H9 (cell line): ENCODE data around the gene NCAM2. TPM values are rescaled to one million over a fixed set of nuclear protein-coding genes. Genes with fewer than 3 reads are reported as not detected.

ENCODE experiments used
- DNase-seq: peaks from one replicate; pipeline ENCODE4 v3.0.0-alpha.2; 2017
- H2AFZ ChIP-seq: one replicate; pipeline ENCODE4 v1.6.1; 2013; ENCODE audit warnings: mild to moderate bottlenecking, low read length, control low read depth, moderate library complexity
- H2AK5ac ChIP-seq: 2 replicates; pipeline ENCODE4 v1.6.1; 2013; ENCODE audit warnings: low read length, control low read depth, mixed read lengths; ENCODE audit not compliant: insufficient read length
- H2BK120ac ChIP-seq: one replicate; pipeline ENCODE4 v1.6.1; 2013; ENCODE audit warnings: low read depth, mild to moderate bottlenecking, low read length, control low read depth, inconsistent platforms; ENCODE audit not compliant: poor library complexity, severe bottlenecking
- H2BK12ac ChIP-seq: 2 replicates; pipeline ENCODE4 v1.6.1; 2013; ENCODE audit warnings: low read length, control low read depth, mixed read lengths, low read depth; ENCODE audit not compliant: insufficient read length
- H2BK15ac ChIP-seq: 2 replicates; pipeline ENCODE4 v1.6.1; 2013; ENCODE audit warnings: low read depth, low read length, control low read depth
- H2BK20ac ChIP-seq: one replicate; pipeline ENCODE4 v1.6.1; 2013; ENCODE audit warnings: low read depth, mild to moderate bottlenecking, low read length, control low read depth, inconsistent platforms; ENCODE audit not compliant: poor library complexity, severe bottlenecking
- H2BK5ac ChIP-seq: 2 replicates; pipeline ENCODE4 v1.6.1; 2013; ENCODE audit warnings: low read length, control low read depth, mixed read lengths; ENCODE audit not compliant: insufficient read length
- H3K14ac ChIP-seq: 2 replicates; pipeline ENCODE4 v1.6.1; 2013; ENCODE audit warnings: low read length, control low read depth; ENCODE audit not compliant: insufficient read depth
- H3K18ac ChIP-seq: 2 replicates; pipeline ENCODE4 v1.6.1; 2013; ENCODE audit warnings: low read depth, mild to moderate bottlenecking, mixed read lengths, low read length, control low read depth; ENCODE audit not compliant: insufficient read length
- H3K23ac ChIP-seq: 2 replicates; pipeline ENCODE4 v1.6.1; 2013; ENCODE audit warnings: low read length, control low read depth, mixed read lengths, low read depth; ENCODE audit not compliant: insufficient read length
- H3K23me2 ChIP-seq: 2 replicates; pipeline ENCODE4 v1.6.1; 2013; ENCODE audit warnings: low read depth, mild to moderate bottlenecking, mixed read lengths, low read length, control low read depth; ENCODE audit not compliant: insufficient read length, poor library complexity, severe bottlenecking
- H3K27ac ChIP-seq: 2 replicates; pipeline ENCODE4 v1.5.1; 2013; ENCODE audit warnings: low read length, control low read depth, mixed read lengths, low read depth; ENCODE audit not compliant: insufficient read length
- H3K27me3 ChIP-seq: 2 replicates; pipeline ENCODE4 v1.6.1; 2013; ENCODE audit warnings: low read length, control low read depth, inconsistent platforms; ENCODE audit not compliant: insufficient read depth
- H3K4ac ChIP-seq: 2 replicates; pipeline ENCODE4 v1.6.1; 2013; ENCODE audit warnings: low read depth, mild to moderate bottlenecking, control low read depth, inconsistent platforms, low read length, moderate library complexity
- H3K4me1 ChIP-seq: 2 replicates; pipeline ENCODE4 v1.6.1; 2013; ENCODE audit warnings: low read length, control low read depth, inconsistent platforms; ENCODE audit not compliant: insufficient read depth
- H3K4me2 ChIP-seq: 2 replicates; pipeline ENCODE4 v1.6.1; 2013; ENCODE audit warnings: low read length, control low read depth, mixed read lengths; ENCODE audit not compliant: insufficient read length, insufficient read depth
- H3K56ac ChIP-seq: 2 replicates; pipeline ENCODE4 v1.6.1; 2013; ENCODE audit warnings: low read depth, mild to moderate bottlenecking, mixed read lengths, low read length, control low read depth; ENCODE audit not compliant: insufficient read length
- H3K79me1 ChIP-seq: 2 replicates; pipeline ENCODE4 v1.6.1; 2013; ENCODE audit warnings: low read depth, mild to moderate bottlenecking, moderate library complexity, low read length, control low read depth, inconsistent platforms; ENCODE audit not compliant: insufficient read depth, poor library complexity, severe bottlenecking
- H3K79me2 ChIP-seq: 2 replicates; pipeline ENCODE4 v1.6.1; 2013; ENCODE audit warnings: low read length, control low read depth, inconsistent platforms; ENCODE audit not compliant: insufficient read depth
- H3K9ac ChIP-seq: 2 replicates; pipeline ENCODE4 v1.6.1; 2013; ENCODE audit warnings: low read length, control low read depth, mixed read lengths; ENCODE audit not compliant: insufficient read length; ENCODE audit errors: extremely low read depth
- H3K9me3 ChIP-seq: one replicate; pipeline ENCODE4 v1.6.1; 2013; ENCODE audit warnings: low read depth, low read length, inconsistent platforms; ENCODE audit not compliant: control insufficient read depth
- H3T11ph ChIP-seq: one replicate; pipeline ENCODE4 v1.6.1; 2013; ENCODE audit warnings: mild to moderate bottlenecking, low read length, control low read depth, inconsistent platforms
- H4K20me1 ChIP-seq: one replicate; pipeline ENCODE4 v1.6.1; 2013; ENCODE audit not compliant: control insufficient read depth, insufficient read length, insufficient read depth
- H4K5ac ChIP-seq: 2 replicates; pipeline ENCODE4 v1.6.1; 2013; ENCODE audit warnings: low read depth, mild to moderate bottlenecking, mixed read lengths, low read length, control low read depth; ENCODE audit not compliant: insufficient read length
- H4K8ac ChIP-seq: replicated peaks from 2 replicates; pipeline ENCODE4 v1.6.1; 2013; ENCODE audit warnings: low read length, control low read depth, mixed read lengths, low read depth; ENCODE audit not compliant: insufficient read length
- H4K91ac ChIP-seq: 2 replicates; pipeline ENCODE4 v1.6.1; 2013; ENCODE audit warnings: low read depth, mild to moderate bottlenecking, moderate library complexity, mixed read lengths, low read length, control low read depth; ENCODE audit not compliant: insufficient read length
- H3K27ac Mint-ChIP-seq, 3 experiments: 2 replicates in 2 of 3; 3 replicates in 1 of 3; pipeline ENCODE4 v1.8.0; 2020 to 2021; ENCODE audit warnings: mixed read lengths in 3 of 3, mild to moderate bottlenecking in 1 of 3, moderate library complexity in 1 of 3
- H3K27me3 Mint-ChIP-seq: 2 replicates; pipeline ENCODE4 v1.8.0; 2021; ENCODE audit warnings: low read depth, mild to moderate bottlenecking, moderate library complexity, mixed read lengths
- H3K36me3 Mint-ChIP-seq, 3 experiments: 2 replicates in 2 of 3; 3 replicates in 1 of 3; pipeline ENCODE4 v1.8.0; 2020 to 2021; ENCODE audit warnings: low read depth in 3 of 3, mixed read lengths in 3 of 3; ENCODE audit not compliant: insufficient read depth in 1 of 3
- H3K4me1 Mint-ChIP-seq, 2 experiments: 2 replicates each; pipeline ENCODE4 v1.8.0; 2020; ENCODE audit warnings: mixed read lengths in 2 of 2
- H3K4me3 Mint-ChIP-seq, 2 experiments: 2 replicates in 1 of 2; 3 replicates in 1 of 2; pipeline ENCODE4 v1.8.0; 2020 to 2021; ENCODE audit warnings: mild to moderate bottlenecking in 2 of 2, mixed read lengths in 2 of 2, moderate library complexity in 1 of 2
- H3K9me3 Mint-ChIP-seq, 2 experiments: 2 replicates in 1 of 2; 3 replicates in 1 of 2; pipeline ENCODE4 v1.8.0; 2020; ENCODE audit warnings: mild to moderate bottlenecking in 2 of 2, mixed read lengths in 2 of 2, moderate library complexity in 1 of 2
- CTCF ChIP-seq: fragments of 200-600 bp; sonication (generic); conservative IDR thresholded peaks from 3 replicates; pipeline ENCODE4 v1.8.0; 2021; ENCODE audit warnings: antibody characterized with exemption, mild to moderate bottlenecking
- WGBS: extraction: QIAGEN DNeasy Blood & Tissue Kit; methylation state at CpG from one replicate; pipeline ENCODE4 v1.1.7; 2013; ENCODE audit warnings: missing lambda C conversion rate, low lambda C conversion rate, mixed read lengths; ENCODE audit not compliant: insufficient read length; ENCODE audit errors: extremely low coverage; 5-methylcytosine and 5-hydroxymethylcytosine counted together
- total RNA-seq: library from RNA; stranded (reverse); gene quantifications from 2 replicates; pipeline ENCODE4 v1.2.1, GENCODE V29; 2021

NCAM2 gene
- total RNA-seq, 1 experiment from 2014 or later = 2.2 TPM

DNA sequence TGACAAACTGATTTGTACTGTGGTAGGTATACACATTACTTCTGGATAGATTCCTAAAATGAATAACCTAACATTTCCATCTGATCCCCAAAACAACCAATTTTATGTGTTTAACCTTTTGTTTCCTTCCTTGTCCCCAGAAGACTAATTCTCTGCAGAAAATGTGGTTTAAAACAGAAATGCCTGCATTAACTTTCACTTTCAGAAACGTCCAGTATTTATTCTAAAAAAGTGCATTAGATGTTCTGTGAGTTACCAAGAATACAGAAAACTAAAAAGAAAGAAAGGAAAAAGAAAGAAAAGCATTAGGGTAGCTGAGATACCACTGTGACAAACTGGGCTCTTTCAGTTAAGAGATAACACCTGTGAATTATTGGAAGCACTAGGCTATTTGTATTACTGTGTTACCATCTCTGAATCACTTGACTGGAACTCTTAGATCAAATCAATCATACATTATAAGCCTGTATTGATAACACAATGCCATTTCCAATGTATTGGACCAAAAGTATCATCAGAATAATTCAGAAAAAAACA is 177.7 kb downstream of the NCAM2 start:
- no peak overlapping the region for H2AK5ac ChIP-seq
- no peak overlapping the region for H2BK12ac ChIP-seq
- H3K9ac ChIP-seq = no peak overlapping the region
- H3K56ac ChIP-seq = no peak overlapping the region
- Mint-ChIP-seq H3K27ac (no peak overlapping the region), H3K36me3 (no peaks in the 10 kb centered on the region), H3K4me3 (no peak overlapping the region), H3K27me3 (no peaks in the 10 kb centered on the region), H3K9me3 (no peaks in the 10 kb centered on the region), H3K4me1 (no peaks in the 10 kb centered on the region)
- H2AFZ ChIP-seq = no peak overlapping the region
- no peak overlapping the region for H3K4me2 ChIP-seq
- H3K4ac ChIP-seq = no peak overlapping the region
- no peaks in the 10 kb centered on the region for H3K27me3 ChIP-seq
- no CpG with 5 or more reads among the region's 1 CpG for WGBS
- no peak overlapping the region for H2BK15ac ChIP-seq
- DNase-seq = no peak
- no peaks in the 10 kb centered on the region for H3K4me1 ChIP-seq
- no peak overlapping the region for H4K5ac ChIP-seq
- no peaks in the 10 kb centered on the region for H3K9me3 ChIP-seq
- H2BK20ac ChIP-seq = no peak overlapping the region
- H4K20me1 ChIP-seq = no peaks in the 10 kb centered on the region
- no peaks in the 10 kb centered on the region for H3K79me1 ChIP-seq
- no peaks in the 10 kb centered on the region for H3K23me2 ChIP-seq
- no peak overlapping the region for H3K14ac ChIP-seq
- H2BK120ac ChIP-seq = no peak overlapping the region
- no peak overlapping the region for H3T11ph ChIP-seq
- no peak overlapping the region for H4K91ac ChIP-seq
- H3K23ac ChIP-seq = no peak overlapping the region
- no peak for TF ChIP-seq CTCF
- H3K79me2 ChIP-seq = no peaks in the 10 kb centered on the region
- no peak overlapping the region for H3K27ac ChIP-seq
- no peak overlapping the region for H2BK5ac ChIP-seq
- H3K18ac ChIP-seq = no peak overlapping the region
- no peak overlapping the region for H4K8ac ChIP-seq
